HepG2 (cell line): ENCODE data around the gene ROS1. TPM values are rescaled to one million over a fixed set of nuclear protein-coding genes. Genes with fewer than 3 reads are reported as not detected.

Source experiments
- HNRNPLL ChIP-seq: fragments of 200-400 bp; formaldehyde crosslinking; IDR thresholded peaks from 2 replicates; pipeline ENCODE4 v1.6.1; 2017; ENCODE audit warnings: mild to moderate bottlenecking, low read depth, low read length; ENCODE audit not compliant: poor library complexity, severe bottlenecking
- POLR2AphosphoS5 ChIP-seq: IDR thresholded peaks from 2 replicates; pipeline ENCODE4 v1.6.1; 2012; ENCODE audit warnings: low read depth, low read length
- PTBP1 ChIP-seq: fragments of 200-400 bp; formaldehyde crosslinking; IDR thresholded peaks from 2 replicates; pipeline ENCODE4 v1.6.1; 2018; ENCODE audit warnings: low read length, low read depth; ENCODE audit not compliant: poor library complexity, severe bottlenecking
- TEAD2 ChIP-seq: sonication (generic); formaldehyde crosslinking; IDR thresholded peaks from 2 replicates; pipeline ENCODE4 v1.9.0; 2021; ENCODE audit warnings: missing genetic modification reagents
- ZNF441 ChIP-seq: sonication (generic); formaldehyde crosslinking; IDR thresholded peaks from 2 replicates; pipeline ENCODE4 v1.7.0; 2021; ENCODE audit warnings: missing genetic modification reagents, borderline replicate concordance
- ZNF83 ChIP-seq: sonication (generic); formaldehyde crosslinking; IDR thresholded peaks from 2 replicates; pipeline ENCODE4 v1.4.0; 2020; ENCODE audit warnings: missing genetic modification reagents, mild to moderate bottlenecking, borderline replicate concordance
- polyA plus RNA-seq, 8 experiments: library from polyadenylated mRNA; depleted of rRNA in 3 of 8; stranded (reverse) in 7 of 8; unstranded in 1 of 8; fragments of >200 nt; fragmentation: Illumina TruSeq in 4 of 8; extraction: Trizol in 4 of 8; gene quantifications; 2 replicates each; pipeline versions ENCODE4 v1.2.1 to v1.2.3, GENCODE V29; 2011 to 2016; ENCODE audit warnings: low read depth in 4 of 8, missing spikeins in 1 of 8, mixed read lengths in 1 of 8; ENCODE audit not compliant: insufficient read depth in 1 of 8
- total RNA-seq, 5 experiments: library from RNA; depleted of rRNA; stranded (reverse); fragments of >200 nt; fragmentation: Illumina TruSeq; extraction: Trizol; gene quantifications; 2 replicates each; pipeline ENCODE4 v1.2.3, GENCODE V29; 2016; ENCODE audit warnings: low read depth in 1 of 5
- TF ChIP-seq, protein P1 (sequence below): sonication (generic); formaldehyde crosslinking; IDR thresholded peaks from 2 replicates; pipeline ENCODE4 v1.4.0; 2020; ENCODE audit warnings: mild to moderate bottlenecking, missing genetic modification reagents
- TF ChIP-seq, protein P2 (sequence below): sonication (generic); formaldehyde crosslinking; IDR thresholded peaks from 2 replicates; pipeline ENCODE4 v1.5.1; 2020; ENCODE audit warnings: mild to moderate bottlenecking, missing genetic modification reagents, moderate library complexity
- TF ChIP-seq, protein P3 (sequence below): sonication (generic); formaldehyde crosslinking; IDR thresholded peaks from 2 replicates; pipeline ENCODE4 v1.8.1; 2023; ENCODE audit warnings: mild to moderate bottlenecking, moderate library complexity, missing genetic modification reagents
- TF ChIP-seq, protein P4 (sequence below): sonication (generic); formaldehyde crosslinking; IDR thresholded peaks from 2 replicates; pipeline ENCODE4 v1.4.0; 2020; ENCODE audit warnings: missing genetic modification reagents
- TF ChIP-seq, protein P5 (sequence below): sonication (generic); formaldehyde crosslinking; IDR thresholded peaks from 2 replicates; pipeline ENCODE4 v1.5.0; 2020; ENCODE audit warnings: mild to moderate bottlenecking, missing genetic modification reagents, moderate library complexity
- TF ChIP-seq, protein P6 (sequence below): IDR thresholded peaks from 2 replicates; pipeline ENCODE4 v1.6.1; 2012; ENCODE audit warnings: inconsistent platforms
- TF ChIP-seq, protein P7 (sequence below): sonication (generic); formaldehyde crosslinking; IDR thresholded peaks from 2 replicates; pipeline ENCODE4; 2020; ENCODE audit warnings: missing genetic modification reagents, mild to moderate bottlenecking, borderline replicate concordance

Gene ROS1
- total and polyA plus RNA-seq, 2 of the 13 experiments (the other 11 are each of a cell fraction or from before 2014, with no cell fraction given) = not detected

DNA sequence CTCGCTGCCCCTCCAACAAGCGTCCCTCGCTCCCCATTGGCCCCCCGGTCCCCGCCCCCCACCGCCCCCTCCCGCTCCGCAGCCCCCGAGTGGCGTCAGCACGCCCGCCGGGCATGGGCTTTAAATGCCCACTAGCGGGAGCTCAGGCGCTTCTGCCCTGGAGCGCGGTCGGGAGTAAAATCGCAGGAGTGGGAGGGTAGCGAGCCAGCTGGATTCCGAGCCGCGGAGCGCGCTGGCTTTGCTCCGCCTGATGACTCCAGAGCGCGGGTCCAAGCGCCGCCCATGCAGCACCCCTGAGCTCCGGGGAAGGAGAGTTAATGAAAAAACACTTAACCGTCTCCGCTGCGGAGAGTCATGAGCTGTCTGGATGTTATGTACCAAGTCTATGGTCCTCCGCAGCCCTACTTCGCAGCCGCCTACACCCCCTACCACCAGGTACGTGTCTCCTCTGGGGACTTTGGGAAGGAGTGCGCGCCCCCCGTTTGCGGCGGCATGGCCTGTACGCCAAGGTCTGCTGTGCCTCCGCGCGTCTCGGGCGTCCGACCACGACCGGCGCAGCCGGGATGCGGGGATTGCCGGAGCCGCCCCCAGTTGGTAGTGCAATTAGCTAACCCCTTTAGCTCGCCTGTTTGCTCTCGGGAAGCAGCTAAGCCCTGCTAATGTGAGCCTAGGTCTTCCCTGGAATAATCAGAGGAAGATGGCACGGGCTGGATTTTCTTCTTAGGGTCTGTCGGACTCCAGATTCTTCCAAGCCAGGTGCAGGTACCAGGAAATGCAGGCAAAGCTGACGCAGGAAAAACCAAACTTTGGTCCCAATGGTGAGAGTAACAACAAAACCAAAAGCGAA, 160.1 kb downstream of the ROS1 start, which contains the start of gene VGLL2 (continued):
- TF ChIP-seq ZNF441 (CRISPR knock-in tag) = peak; percentile 96
- no peak for TF ChIP-seq TEAD2 (CRISPR knock-in tag)
- TF ChIP-seq, protein P1, sequence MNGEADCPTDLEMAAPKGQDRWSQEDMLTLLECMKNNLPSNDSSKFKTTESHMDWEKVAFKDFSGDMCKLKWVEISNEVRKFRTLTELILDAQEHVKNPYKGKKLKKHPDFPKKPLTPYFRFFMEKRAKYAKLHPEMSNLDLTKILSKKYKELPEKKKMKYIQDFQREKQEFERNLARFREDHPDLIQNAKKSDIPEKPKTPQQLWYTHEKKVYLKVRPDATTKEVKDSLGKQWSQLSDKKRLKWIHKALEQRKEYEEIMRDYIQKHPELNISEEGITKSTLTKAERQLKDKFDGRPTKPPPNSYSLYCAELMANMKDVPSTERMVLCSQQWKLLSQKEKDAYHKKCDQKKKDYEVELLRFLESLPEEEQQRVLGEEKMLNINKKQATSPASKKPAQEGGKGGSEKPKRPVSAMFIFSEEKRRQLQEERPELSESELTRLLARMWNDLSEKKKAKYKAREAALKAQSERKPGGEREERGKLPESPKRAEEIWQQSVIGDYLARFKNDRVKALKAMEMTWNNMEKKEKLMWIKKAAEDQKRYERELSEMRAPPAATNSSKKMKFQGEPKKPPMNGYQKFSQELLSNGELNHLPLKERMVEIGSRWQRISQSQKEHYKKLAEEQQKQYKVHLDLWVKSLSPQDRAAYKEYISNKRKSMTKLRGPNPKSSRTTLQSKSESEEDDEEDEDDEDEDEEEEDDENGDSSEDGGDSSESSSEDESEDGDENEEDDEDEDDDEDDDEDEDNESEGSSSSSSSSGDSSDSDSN = peak; percentile 34; the same call in 1 of the 2 replicates
- TF ChIP-seq, protein P2, sequence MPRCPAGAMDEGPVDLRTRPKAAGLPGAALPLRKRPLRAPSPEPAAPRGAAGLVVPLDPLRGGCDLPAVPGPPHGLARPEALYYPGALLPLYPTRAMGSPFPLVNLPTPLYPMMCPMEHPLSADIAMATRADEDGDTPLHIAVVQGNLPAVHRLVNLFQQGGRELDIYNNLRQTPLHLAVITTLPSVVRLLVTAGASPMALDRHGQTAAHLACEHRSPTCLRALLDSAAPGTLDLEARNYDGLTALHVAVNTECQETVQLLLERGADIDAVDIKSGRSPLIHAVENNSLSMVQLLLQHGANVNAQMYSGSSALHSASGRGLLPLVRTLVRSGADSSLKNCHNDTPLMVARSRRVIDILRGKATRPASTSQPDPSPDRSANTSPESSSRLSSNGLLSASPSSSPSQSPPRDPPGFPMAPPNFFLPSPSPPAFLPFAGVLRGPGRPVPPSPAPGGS (CRISPR knock-in tag) = 0 out of 2 replicates have a peak, but pooled peaks have one; percentile 43
- TF ChIP-seq, protein P3, sequence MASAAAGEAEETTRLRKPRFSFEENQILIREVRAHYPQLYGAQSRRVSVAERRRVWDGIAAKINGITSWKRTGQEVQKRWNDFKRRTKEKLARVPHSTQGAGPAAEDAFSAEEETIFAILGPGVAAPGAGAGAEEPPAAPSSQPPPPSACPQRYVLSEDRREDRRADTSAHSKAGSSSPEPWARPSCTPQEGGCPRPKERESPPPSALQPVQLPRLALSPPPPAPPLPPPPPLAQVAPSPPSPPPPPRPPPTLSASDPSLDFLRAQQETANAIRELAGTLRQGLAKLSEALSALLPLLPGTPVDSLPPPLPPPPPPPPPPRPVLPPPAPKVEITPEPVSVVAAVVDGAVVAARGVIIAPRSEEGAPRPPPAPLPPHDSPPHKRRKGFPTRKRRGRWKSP = peak; percentile 35; the same call in 1 of the 2 replicates
- TF ChIP-seq, protein P4, sequence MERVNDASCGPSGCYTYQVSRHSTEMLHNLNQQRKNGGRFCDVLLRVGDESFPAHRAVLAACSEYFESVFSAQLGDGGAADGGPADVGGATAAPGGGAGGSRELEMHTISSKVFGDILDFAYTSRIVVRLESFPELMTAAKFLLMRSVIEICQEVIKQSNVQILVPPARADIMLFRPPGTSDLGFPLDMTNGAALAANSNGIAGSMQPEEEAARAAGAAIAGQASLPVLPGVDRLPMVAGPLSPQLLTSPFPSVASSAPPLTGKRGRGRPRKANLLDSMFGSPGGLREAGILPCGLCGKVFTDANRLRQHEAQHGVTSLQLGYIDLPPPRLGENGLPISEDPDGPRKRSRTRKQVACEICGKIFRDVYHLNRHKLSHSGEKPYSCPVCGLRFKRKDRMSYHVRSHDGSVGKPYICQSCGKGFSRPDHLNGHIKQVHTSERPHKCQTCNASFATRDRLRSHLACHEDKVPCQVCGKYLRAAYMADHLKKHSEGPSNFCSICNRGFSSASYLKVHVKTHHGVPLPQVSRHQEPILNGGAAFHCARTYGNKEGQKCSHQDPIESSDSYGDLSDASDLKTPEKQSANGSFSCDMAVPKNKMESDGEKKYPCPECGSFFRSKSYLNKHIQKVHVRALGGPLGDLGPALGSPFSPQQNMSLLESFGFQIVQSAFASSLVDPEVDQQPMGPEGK (CRISPR knock-in tag) = peak; percentile 32; the same call in 1 of the 2 replicates
- peak; percentile 62; the same call in 1 of the 2 replicates for TF ChIP-seq ZNF83 (CRISPR knock-in tag)
- TF ChIP-seq, protein P5, sequence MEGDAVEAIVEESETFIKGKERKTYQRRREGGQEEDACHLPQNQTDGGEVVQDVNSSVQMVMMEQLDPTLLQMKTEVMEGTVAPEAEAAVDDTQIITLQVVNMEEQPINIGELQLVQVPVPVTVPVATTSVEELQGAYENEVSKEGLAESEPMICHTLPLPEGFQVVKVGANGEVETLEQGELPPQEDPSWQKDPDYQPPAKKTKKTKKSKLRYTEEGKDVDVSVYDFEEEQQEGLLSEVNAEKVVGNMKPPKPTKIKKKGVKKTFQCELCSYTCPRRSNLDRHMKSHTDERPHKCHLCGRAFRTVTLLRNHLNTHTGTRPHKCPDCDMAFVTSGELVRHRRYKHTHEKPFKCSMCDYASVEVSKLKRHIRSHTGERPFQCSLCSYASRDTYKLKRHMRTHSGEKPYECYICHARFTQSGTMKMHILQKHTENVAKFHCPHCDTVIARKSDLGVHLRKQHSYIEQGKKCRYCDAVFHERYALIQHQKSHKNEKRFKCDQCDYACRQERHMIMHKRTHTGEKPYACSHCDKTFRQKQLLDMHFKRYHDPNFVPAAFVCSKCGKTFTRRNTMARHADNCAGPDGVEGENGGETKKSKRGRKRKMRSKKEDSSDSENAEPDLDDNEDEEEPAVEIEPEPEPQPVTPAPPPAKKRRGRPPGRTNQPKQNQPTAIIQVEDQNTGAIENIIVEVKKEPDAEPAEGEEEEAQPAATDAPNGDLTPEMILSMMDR (CRISPR knock-in tag) = peak; percentile 38
- TF ChIP-seq POLR2AphosphoS5 = no peak
- TF ChIP-seq, protein P6, sequence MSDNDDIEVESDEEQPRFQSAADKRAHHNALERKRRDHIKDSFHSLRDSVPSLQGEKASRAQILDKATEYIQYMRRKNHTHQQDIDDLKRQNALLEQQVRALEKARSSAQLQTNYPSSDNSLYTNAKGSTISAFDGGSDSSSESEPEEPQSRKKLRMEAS = 0 out of 2 replicates have a peak, but pooled peaks have one; percentile 19
- peak; percentile 55 for TF ChIP-seq PTBP1
- TF ChIP-seq, protein P7, sequence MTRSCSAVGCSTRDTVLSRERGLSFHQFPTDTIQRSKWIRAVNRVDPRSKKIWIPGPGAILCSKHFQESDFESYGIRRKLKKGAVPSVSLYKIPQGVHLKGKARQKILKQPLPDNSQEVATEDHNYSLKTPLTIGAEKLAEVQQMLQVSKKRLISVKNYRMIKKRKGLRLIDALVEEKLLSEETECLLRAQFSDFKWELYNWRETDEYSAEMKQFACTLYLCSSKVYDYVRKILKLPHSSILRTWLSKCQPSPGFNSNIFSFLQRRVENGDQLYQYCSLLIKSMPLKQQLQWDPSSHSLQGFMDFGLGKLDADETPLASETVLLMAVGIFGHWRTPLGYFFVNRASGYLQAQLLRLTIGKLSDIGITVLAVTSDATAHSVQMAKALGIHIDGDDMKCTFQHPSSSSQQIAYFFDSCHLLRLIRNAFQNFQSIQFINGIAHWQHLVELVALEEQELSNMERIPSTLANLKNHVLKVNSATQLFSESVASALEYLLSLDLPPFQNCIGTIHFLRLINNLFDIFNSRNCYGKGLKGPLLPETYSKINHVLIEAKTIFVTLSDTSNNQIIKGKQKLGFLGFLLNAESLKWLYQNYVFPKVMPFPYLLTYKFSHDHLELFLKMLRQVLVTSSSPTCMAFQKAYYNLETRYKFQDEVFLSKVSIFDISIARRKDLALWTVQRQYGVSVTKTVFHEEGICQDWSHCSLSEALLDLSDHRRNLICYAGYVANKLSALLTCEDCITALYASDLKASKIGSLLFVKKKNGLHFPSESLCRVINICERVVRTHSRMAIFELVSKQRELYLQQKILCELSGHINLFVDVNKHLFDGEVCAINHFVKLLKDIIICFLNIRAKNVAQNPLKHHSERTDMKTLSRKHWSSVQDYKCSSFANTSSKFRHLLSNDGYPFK (CRISPR knock-in tag) = peak; percentile 40; the same call in 1 of the 2 replicates
- TF ChIP-seq HNRNPLL = peak; percentile 30
